ENCODE results near the gene KIF17. TPM values are rescaled to one million over a fixed set of nuclear protein-coding genes. Genes with fewer than 3 reads are reported as not detected.

KIF17 gene
- total RNA-seq, 1 experiment from 2014 or later = 2.4 TPM

GRCh38 chr1:20728371-20729154, 10.8 kb upstream of the KIF17 start:
- Histone ChIP-seq H4K20me1 (ENCODE audit: insufficient read depth) (no peaks in the 10 kb centered on the region), H3K4me3 (replicated peaks in 1 of 2; ENCODE audit: low read depth in 1 of 2, low read length in 2 of 2) (no peak overlapping the region), H3K4me2 (ENCODE audit: low read length) (no peak overlapping the region), H3K9me2 (ENCODE audit: insufficient read depth) (no peaks in the 10 kb centered on the region), H3K27me3 (ENCODE audit: insufficient read depth, low read length) (no peaks in the 10 kb centered on the region), H3K4me1 (ENCODE audit: control insufficient read depth in 1 of 2, insufficient read depth in 2 of 2, low read length in 2 of 2) (peaks cover 11 to 58% of the 10 kb centered on the region in 2 experiments), H3K79me2 (ENCODE audit: insufficient read depth, low read length) (peaks cover 5% of the 10 kb centered on the region; the same call in 1 of the 2 replicates), H3K36me3 (ENCODE audit: control insufficient read depth in 1 of 2, insufficient read depth in 2 of 2, low read length in 2 of 2) (no peaks in the 10 kb centered on the region), H3K27ac (ENCODE audit: low read depth, low read length) (no peak overlapping the region), H3K9me3 (ENCODE audit: control insufficient read depth in 1 of 2, insufficient read depth in 1 of 2, low read depth in 1 of 2, low read length in 2 of 2) (no peaks in the 10 kb centered on the region), H3K9ac (ENCODE audit: low read length) (no peak overlapping the region), H2AFZ (ENCODE audit: low read depth, low read length, poor library complexity, severe bottlenecking) (no peak overlapping the region)
- intact Hi-C loops (cut with micrococcal nuclease) = no loop called here
- BruUV-seq (replicated peaks) = no TSS peak
- no peak for ATAC-seq
- RAD21 ChIA-PET (ENCODE audit: low non-redundant PET in 1 of 2, low total read pairs in 2 of 2, uncharacterized antibody in 2 of 2, unreplicated experiment in 2 of 2) = interaction anchor here in 1 of 2 experiments (1.6 kb wide), 1 partner anchor 32 kb away, joined by 3 read pairs; no protein-coding TSS in a partner anchor
- POLR2A ChIA-PET = no interaction called here
- no peak for DNase-seq (ENCODE audit: low read depth, low spot score)
- CTCF ChIA-PET = interaction anchor here (1.7 kb wide), 1 partner anchor 32 kb away, joined by 7 read pairs; no protein-coding TSS in a partner anchor
- TF ChIP-seq ZFX (IDR thresholded peaks at IDR 0.05) (no peak), REST (IDR thresholded peaks at IDR 0.05; ENCODE audit: low read depth) (no peak), SP1 (IDR thresholded peaks at IDR 0.05; ENCODE audit: low read depth) (no peak), EZH2 (IDR thresholded peaks at IDR 0.05) (no peak), SIN3A (IDR thresholded peaks at IDR 0.05; ENCODE audit: low read depth) (no peak), YY1 (IDR thresholded peaks at IDR 0.05; ENCODE audit: extremely low read depth, insufficient replicate concordance, low read depth, low read length) (no peak), CTCF (IDR thresholded peaks at IDR 0.05 in 2 of 3, conservative IDR thresholded peaks at IDR 0.05 in 1 of 3; ENCODE audit: borderline replicate concordance in 1 of 3, insufficient read depth in 1 of 3, low read depth in 2 of 3, low read length in 2 of 3) (no peak)

Measured in HCT116 (cell line).